GM19240 (cell line): ENCODE measurements around the gene LRCH2.
"Not testable (repeated sequence)": the region's sequence is repeated elsewhere in the genome, so short reads cannot be mapped to it uniquely, and the experiment has no call there.

Source experiments
- DNase-seq: peaks from one replicate; pipeline ENCODE4 v3.0.0; 2011; ENCODE audit warnings: low spot score; ENCODE audit not compliant: insufficient read length

The LRCH2 gene, protein sequence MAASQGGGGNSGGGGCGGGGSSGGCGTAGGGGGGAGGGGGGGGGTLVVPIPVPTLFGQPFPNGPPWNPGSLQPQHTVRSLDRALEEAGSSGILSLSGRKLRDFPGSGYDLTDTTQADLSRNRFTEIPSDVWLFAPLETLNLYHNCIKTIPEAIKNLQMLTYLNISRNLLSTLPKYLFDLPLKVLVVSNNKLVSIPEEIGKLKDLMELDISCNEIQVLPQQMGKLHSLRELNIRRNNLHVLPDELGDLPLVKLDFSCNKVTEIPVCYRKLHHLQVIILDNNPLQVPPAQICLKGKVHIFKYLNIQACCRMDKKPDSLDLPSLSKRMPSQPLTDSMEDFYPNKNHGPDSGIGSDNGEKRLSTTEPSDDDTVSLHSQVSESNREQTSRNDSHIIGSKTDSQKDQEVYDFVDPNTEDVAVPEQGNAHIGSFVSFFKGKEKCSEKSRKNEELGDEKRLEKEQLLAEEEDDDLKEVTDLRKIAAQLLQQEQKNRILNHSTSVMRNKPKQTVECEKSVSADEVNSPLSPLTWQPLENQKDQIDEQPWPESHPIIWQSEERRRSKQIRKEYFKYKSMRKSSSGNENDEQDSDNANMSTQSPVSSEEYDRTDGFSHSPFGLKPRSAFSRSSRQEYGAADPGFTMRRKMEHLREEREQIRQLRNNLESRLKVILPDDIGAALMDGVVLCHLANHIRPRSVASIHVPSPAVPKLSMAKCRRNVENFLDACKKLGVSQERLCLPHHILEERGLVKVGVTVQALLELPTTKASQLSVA

DNA sequence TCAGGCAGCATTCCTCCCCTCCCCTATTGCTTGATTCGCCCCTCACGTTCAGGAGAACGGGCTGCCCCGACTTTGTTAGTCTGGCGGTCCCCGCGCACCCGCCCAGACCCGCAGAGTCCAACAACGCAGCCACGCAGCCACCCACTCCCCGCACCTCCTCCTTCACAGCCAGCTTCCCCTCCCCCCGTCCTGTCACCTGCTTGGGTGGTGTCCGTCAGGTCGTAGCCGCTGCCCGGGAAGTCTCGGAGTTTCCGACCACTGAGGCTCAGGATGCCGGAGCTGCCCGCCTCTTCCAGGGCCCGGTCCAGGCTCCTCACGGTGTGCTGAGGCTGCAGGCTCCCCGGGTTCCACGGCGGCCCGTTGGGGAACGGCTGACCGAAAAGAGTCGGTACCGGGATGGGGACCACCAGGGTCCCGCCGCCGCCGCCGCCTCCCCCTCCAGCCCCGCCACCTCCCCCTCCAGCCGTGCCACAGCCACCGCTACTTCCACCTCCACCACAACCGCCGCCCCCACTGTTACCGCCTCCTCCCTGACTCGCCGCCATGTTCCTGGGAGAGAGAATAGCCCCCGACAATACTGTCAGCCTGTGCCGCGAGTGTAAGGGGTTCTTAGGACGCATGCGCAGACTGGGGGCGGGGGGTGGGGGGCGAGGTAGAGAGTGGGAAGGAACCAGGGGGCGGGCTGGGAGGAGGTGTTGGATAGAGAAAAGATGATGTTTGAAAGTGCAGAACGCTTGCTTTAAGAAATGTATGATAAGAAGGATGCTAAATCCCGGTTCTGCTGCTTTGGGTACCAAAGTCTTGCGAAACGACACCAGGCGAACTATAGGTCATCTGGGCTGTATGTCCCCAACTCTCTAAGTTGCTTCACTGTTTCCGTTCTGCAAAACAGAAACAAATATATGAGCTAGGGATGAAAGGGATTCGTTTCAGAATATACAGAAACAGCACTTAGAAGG, at the start of gene LRCH2:
Gene LRCH2, minus strand, starts transcription at position 600 of the 959 bp plus-strand sequence. Its CDS starts 55 bp downstream, at position 545.
- DNase-seq, result no peak

DNA sequence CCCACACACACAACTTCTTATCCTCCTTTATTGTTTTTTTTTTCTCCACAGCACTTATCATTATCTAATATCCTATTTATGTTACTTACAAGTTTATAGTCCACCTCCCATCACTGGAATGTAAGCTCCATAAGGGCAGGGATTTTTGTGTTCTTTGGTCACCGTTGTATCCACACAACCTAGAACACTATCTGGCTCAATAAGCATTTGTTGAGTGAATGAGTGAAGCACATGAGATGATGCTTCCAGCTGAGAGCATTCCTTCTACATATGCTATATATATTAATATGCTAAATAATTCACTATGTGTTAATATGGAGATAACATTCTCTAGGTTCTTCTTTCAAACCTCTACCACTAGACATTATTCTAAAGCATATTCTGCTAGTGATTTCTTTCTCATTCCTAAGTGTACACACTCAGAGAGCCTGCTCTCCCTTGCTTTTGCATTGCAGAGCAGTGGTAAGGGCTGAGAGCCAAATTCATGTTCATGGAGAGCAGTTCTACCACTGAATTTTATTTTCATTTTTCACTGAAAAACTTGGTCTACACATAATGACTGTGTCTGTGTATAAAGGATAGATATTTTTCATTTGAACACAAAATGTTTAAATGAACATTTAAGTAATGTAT, 35.3 kb upstream of the LRCH2 start:
- DNase-seq, result no peak

DNA sequence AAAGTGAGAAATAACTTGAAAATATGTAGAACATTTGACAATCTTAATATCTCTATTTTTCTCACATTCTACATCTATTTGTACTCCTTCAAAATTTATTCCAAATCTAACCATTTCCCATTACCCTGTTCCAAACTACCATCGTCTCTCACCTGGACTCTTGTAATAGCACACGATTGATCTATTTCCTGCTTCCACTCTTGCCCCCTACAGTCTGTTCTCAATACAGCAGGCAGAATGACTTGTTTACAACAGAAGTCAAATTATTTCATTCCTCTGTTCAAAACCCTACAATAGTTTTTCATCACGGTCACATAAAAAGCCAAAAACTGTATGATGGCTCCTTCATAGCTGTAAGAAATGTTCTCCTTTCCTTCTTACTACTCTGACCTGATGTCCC, 34.5 kb upstream of the LRCH2 start:
- no peak for DNase-seq

DNA sequence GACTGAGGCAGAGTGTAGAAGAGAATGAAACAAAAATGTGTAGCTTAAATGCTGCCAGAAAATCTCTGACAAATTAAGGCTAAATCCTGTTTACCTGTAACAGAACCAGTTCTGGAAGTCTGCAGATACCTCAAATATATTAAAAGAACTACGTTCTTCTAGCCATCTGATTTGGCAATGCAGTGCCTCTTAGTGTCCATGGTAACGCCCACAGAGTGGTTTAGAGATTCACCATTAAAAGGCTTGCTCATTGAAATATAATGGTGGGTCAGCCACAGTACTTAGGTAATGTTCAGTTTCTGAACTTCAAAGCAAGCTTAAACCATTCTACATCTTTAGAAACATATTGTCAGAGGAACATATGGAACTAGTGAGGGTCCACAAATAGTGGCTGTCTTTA, 32.4 kb upstream of the LRCH2 start:
- no peak for DNase-seq

DNA sequence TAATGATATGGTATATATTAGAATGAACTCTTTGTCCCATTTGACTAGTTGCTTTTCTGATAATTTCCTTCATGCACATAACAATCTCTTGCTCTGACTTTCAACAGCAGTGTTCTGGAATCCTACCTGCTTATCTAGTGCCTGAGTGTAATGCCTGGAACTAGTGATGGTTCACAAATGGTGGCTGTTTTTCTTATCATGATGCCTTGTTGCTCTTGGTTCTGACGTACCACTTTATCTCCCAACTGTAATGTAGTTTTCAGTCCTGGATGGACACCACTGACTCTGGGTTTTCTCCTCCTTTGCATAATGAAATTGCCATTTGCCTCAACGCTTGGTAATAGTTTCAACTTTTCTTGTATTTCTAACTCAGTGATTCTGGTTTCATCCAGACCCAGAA, 30.1 kb upstream of the LRCH2 start:
- no peak for DNase-seq

DNA sequence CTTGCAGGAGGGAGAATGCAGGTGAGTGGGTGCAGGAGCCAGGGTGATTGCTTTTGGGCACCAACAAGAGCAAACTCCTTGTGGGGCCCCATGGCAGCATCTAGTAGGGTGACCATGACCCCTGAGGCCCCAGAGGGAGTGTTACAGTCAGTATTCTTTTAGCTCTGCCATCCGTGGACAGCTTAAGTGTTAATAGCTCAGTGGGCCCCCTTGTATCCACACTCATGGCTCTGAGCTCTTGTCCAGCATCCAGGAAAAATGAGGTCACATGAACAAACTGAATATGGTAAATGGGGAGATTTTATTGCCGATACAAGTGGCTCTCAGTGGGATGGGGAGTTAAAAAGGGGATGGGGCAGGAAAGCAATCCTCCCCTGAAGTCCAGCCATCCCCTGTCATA, 27.3 kb upstream of the LRCH2 start:
- no peak for DNase-seq

DNA sequence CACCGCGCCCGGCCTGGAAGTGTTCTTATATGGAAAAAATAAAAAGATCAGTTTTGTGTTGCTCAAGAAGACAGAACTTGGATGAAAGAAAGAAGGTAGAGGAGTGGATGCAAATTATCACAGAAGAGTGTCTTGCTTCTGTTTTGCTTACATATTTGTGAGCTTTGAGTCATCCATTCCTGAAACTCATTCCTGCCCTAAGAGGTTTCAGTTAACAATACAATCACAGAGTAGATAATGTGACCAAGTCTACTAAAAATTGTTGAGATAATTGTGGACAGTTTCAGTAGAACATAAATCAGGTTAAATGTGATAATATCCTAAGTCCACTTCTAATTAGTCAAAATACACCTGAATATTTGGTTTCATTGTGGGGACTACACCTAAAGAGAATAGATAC, 26.4 kb upstream of the LRCH2 start:
- DNase-seq, result no peak

DNA sequence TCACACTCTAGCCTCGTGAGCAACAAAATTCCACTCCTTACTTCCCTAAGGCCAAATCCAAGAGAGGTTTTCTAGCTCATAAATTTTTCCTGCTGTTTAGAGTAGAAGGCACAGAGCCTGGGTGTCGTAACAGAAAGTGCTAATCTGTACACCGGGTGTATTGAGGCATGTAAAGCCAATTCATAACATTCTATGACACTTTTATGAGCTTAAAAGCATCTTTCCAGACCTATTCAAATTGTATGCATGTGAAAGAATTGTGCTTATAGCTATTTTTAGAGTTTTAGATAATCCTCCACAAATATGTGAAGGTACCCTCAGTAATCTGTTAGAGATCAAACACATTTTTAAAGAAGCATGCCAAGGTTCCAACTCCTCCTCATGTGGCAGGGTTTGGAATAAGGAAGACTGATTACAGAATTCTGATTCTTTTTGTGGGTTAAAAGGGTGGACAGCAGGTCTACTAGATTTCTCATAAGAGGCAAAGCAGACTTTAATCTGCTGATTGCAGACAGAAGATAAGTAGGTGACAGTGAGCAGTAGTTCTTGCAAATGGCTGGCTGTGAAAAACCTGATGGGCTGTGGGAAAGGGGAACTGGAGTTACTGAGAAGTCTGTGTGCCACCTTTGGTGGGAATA, 25.5 kb upstream of the LRCH2 start:
- no peak for DNase-seq

DNA sequence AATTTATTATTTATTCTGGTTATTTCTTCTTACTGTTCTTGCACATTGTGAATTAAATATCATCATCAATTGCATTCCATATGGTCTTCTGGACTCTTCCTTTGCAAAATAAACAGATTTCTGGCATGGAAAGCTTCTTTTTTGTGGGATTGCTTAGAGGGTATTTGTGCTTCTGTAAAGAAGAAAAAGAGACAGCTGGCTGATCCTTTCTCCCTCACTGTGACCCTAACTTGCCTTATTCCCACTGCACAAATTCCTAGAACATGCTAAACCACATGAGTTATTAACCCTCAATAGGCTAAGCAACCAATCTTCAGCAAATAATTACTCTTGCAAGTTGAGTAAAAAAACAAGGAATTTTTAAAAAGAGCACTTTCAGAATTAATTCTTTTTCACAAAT, 23.8 kb upstream of the LRCH2 start:
- no peak for DNase-seq

DNA sequence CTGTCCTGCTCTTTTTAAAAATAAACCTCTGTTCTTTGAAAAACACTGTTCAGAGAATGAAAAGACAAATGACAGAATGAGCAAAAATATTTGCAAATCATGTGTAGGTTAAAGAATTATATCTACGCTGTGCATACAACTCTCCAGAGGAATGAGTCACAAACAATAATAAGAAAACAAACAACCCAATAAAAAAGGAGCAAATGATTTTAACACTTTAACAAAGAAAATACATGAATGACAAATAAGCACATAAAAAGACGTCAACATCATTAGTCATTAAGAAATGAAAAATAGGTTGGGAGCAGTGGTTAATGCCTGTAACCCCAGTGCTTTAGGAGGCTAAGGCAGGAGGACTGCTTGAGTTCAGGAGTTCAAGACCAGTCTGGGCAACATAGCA, 21.1 kb upstream of the LRCH2 start:
- no peak for DNase-seq

DNA sequence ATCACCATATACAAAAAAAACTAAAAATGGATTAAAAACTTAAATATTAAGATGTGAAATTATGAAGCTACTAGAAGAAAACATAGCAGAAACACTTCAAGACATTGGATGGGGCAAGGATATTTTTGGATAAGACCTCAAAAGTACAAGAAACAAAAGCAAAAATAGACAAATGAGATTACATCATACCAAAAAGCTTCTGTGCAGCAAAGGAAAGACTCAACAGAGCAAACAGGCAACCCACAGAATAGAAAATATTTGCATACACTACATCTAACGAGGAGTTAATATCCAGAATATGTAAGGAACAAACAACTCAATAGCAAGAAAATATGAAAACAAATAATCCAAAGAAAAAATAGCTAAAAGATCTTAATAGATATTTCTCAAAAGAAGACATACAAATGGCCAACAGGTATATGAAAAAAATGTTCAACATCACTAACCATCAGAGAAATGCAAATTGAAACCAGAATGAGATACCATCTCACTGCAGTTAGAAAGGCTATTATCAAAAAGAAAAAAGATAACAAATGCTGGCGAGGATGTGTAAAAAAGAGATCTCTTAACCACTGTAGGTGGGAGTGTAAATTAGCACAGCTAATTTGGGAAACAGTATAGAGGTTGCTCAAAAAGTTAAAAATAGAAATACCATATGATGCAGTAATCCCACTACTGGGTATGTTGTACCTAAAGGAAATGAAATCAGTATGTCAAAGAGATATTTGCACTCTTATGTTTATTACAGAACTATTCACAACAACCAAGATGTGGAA, 17.8 kb upstream of the LRCH2 start:
- no peak for DNase-seq

DNA sequence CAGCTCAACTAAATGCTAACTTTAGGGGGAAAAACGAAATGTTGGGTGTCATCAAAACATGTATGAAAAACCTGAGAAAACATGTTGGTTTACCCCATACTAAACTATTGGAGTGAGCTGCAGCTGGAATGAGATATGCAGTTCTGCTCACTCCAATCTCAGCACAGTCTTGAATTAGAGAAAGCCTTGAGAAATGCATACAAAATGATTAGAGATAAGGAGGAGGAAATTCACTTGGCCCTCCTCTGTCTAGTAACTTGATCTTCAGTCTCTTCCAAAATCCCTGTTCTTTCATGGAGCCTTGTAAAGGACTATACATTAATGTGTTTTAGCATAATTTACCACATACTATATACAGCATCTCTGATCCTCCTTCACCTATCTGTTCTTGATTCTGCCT, 3.2 kb upstream of the LRCH2 start:
- DNase-seq, result no peak

DNA sequence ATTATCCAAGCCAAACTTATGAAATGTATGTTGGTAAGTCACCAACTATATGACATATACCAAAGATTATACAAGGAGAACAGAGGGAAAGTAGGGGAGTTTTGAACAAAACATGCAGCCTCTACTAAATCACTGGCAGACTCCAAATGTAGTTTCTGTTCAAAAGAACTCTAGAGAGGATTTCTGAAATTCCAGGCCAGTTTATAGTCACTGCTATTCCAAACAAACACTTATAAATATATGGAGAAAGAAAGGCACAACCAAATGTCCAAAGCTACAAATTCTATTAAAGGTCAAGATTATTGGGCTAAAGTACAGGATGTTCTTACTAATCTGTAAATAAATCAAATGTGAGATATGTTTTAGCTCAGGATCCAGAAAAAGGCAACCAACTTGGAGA, 2.7 kb upstream of the LRCH2 start:
- no peak for DNase-seq

DNA sequence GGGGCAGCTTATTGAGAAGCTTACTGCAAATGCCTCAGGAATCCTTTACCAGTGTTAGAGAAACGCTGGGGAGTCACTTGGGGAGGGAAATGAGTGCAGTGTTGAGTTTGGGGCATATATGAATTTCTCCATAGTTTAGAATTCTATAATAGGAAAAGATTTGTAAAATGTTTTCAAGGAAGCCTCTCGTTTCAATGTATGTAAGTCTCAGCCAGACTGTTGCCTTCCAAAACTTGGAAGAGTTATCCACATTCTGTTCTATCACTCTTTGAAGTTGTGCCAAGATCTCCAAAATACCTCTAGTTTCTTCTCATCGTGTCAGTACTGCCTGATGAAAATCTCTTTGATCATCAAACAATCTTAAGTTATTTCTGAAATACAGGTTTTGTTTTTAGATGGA, 565 bp upstream of the LRCH2 start:
- DNase-seq, result no peak

DNA sequence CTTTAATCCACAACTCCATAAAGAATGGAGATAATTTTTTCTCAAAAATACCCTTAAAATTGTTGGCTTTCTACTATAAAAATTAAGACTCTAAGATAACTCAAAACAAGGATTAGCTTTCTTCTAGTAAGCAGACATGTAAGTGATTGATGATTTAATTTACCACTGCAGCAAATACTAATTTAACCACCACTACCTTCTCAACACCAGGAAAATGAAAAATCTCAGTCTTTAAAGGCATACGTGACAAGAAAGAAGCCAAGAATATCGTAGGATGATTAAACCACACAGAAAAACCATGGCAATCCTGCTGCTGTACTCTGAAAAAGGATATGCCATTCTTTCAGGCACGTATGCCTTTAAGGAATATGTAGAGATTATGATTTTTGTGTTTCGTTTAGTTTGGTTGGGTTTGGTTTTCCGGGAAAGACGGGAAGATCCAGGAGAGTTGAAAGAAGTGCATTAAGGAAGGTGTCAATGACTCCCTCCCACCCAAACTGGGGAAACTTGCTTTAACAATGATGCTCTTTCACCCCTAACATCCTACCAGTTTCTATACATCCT, 881 bp downstream of the LRCH2 start:
- DNase-seq, result no peak

DNA sequence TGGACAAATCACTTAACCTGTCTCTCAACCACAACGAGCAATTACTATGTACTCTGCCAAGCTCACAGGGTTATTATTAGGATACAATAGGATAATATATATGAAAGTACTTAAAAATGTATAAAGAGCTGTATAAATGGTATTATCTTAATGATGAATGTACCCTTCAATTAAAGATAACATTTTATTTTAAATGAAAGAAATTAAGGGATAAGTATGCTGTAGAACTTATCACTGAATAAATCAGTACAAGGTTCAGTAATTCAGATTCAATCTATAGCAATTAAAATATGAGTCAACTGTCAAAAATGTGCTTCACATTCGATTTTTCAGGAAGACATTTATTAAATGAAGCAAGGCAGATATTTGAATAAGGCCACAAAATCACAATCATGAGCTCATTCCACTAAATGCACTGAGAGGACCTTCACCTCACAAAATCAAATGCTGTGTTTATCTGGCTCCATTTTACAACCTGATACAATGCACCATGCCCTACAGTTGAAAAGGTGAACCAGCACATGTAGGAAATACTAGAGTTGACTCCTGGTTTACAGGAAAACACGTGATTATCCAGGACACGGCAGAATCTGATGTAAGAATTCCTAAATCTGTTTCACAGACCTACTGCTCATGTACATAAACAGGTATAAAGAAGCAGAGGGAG, 4.4 kb downstream of the LRCH2 start:
- no peak for DNase-seq

DNA sequence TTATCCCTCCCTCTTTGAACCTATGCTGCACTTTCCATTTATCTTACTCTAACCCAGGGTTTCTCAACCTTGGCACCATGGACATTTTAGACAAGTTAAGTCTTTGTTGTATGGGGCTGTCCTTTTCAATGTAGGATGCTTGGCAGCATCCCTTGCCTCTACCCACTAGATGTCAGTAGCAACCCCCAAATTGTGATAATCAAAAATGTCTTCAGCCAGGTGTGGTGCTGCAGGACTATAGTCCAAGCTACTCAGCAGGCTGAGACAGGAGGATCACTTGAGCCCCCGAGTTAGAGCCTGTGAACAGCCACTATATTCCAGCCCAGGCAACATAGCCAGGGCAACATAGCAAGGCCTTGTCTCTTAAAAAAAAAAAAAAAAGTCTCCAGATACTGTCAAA, 7.0 kb downstream of the LRCH2 start:
- no peak for DNase-seq

DNA sequence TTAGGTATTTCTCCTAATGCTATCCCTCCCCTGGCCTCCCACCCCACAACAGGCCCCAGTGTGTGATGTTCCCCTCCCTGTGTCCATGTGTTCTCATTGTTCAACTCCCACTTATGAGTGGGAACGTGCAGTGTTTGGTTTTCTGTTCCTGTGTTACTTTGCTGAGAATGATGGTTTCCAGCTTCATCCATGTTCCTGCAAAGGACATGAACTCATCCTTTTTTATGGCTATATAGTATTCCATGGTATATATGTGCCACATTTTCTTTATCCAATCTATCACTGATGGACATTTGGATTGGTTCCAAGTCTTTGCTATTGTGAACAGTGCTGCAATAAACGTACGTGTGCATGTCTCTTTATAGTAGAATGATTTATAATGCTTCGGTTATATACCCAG, 16.6 kb downstream of the LRCH2 start:
- not testable (repeated sequence) for DNase-seq

DNA sequence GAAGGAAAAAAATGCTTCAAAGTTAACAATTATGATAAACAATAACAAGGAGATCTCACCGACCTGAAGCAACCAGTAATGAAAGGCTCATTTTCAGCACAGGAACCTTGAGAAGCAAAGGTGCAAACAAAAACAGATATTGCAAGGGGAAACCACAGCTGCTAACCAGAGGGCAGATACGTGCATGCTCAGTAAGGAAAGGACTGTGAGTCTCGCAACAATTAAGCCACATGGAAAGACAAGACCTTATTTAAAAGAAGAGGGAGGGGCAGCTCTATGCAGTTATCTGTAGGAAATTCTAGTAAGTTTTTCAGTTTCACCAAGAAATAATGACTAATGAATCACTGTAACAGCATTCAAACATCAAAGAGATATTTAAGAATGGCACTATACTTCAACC, 19.3 kb downstream of the LRCH2 start:
- DNase-seq, result no peak
